Measurements from ENCODE around the gene CD38. TPM values are rescaled to one million over a fixed set of nuclear protein-coding genes. Genes with fewer than 3 reads are reported as not detected.

CD38 gene
- total and polyA plus RNA-seq, 2 of the 13 experiments (the other 11 are each of a cell fraction or from before 2014, with no cell fraction given) = not detected

DNA sequence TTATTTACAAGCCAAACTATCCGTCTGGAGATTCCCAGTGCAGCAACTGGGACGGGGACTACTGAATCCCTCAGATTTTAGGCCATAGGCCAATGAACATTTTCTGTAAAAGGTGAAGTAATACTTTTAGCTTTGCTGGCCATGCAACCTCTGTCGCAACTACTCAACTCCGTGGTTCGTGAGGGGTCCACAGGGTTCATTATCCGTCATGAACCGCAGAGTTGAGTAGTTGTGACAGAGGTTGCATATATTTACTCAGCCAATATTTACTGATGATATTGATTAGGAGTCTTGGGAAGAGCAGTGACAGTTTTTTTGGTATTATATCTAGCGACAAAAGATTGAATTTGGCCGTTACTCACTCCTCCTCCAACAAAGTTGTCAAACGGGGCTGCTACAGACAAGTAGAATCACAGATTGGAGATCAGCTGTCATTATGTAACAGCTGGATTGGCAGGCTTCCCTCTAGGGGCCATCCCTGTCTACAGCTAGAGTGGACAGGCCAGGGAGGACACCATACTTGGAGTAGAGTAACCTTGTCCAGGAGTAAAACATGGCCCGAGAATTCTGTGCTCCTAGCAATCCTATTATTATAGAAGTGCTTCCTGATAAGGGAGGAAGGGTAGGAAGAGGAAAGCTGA is 37.2 kb upstream of the CD38 start (continued):
- no peak for TF ChIP-seq NFIB (CRISPR knock-in tag; IDR thresholded peaks at IDR 0.05; ENCODE audit: borderline replicate concordance)
- no peak for TF ChIP-seq PCBP1 (IDR thresholded peaks at IDR 0.05; ENCODE audit: borderline replicate concordance, low read depth, low read length)
- TF ChIP-seq RFXANK (CRISPR knock-in tag; IDR thresholded peaks at IDR 0.05) = no peak
- TF ChIP-seq, protein P1, sequence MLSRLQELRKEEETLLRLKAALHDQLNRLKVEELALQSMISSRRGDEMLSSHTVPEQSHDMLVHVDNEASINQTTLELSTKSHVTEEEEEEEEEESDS (CRISPR knock-in tag; IDR thresholded peaks at IDR 0.05; ENCODE audit: borderline replicate concordance) = no peak
- no peak for TF ChIP-seq IKZF1 (IDR thresholded peaks at IDR 0.05)
- TF ChIP-seq UBTF (CRISPR knock-in tag; IDR thresholded peaks at IDR 0.05) = no peak
- TF ChIP-seq ZNF180 (CRISPR knock-in tag; IDR thresholded peaks at IDR 0.05; ENCODE audit: borderline replicate concordance, low read depth) = no peak
- TF ChIP-seq, protein P2, sequence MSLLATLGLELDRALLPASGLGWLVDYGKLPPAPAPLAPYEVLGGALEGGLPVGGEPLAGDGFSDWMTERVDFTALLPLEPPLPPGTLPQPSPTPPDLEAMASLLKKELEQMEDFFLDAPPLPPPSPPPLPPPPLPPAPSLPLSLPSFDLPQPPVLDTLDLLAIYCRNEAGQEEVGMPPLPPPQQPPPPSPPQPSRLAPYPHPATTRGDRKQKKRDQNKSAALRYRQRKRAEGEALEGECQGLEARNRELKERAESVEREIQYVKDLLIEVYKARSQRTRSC (CRISPR knock-in tag; IDR thresholded peaks at IDR 0.05; ENCODE audit: low read depth) = no peak
- no peak for TF ChIP-seq SMARCC2 (IDR thresholded peaks at IDR 0.05)
- TF ChIP-seq SALL1 (CRISPR knock-in tag; IDR thresholded peaks at IDR 0.05) = peak; percentile 67
- 0 out of 2 replicates have a peak, but pooled peaks have one; percentile 42 for TF ChIP-seq KDM3A (CRISPR knock-in tag; IDR thresholded peaks at IDR 0.05; ENCODE audit: low read depth)
- TF ChIP-seq NFE2L2 (IDR thresholded peaks at IDR 0.05; ENCODE audit: low read length) = no peak
- TF ChIP-seq CREB1 (IDR thresholded peaks at IDR 0.05) = 0 out of 2 replicates have a peak, but pooled peaks have one; percentile 8
- peak; percentile 39; the same call in 1 of the 2 replicates for TF ChIP-seq CREB1 (CRISPR knock-in tag; IDR thresholded peaks at IDR 0.05)
- 0 out of 2 replicates have a peak, but pooled peaks have one; percentile 53 for TF ChIP-seq RCOR2 (CRISPR knock-in tag; IDR thresholded peaks at IDR 0.05)
- no peak for TF ChIP-seq STAG1 (CRISPR knock-in tag; IDR thresholded peaks at IDR 0.05)
- TF ChIP-seq TERF1 (CRISPR knock-in tag; IDR thresholded peaks at IDR 0.05) = no peak
- TF ChIP-seq CCAR2 (optimal IDR thresholded peaks at IDR 0.05; ENCODE audit: low read depth, low read length) = no peak
- TF ChIP-seq RARG (CRISPR knock-in tag; IDR thresholded peaks at IDR 0.05; ENCODE audit: low read depth) = no peak
- TF ChIP-seq AHR (CRISPR knock-in tag; IDR thresholded peaks at IDR 0.05) = no peak
- no peak for TF ChIP-seq RFX1 (IDR thresholded peaks at IDR 0.05)
- TF ChIP-seq ZBTB20 (CRISPR knock-in tag; IDR thresholded peaks at IDR 0.05; ENCODE audit: borderline replicate concordance, low read depth) = no peak
- no peak for TF ChIP-seq TARDBP (CRISPR knock-in tag; IDR thresholded peaks at IDR 0.05)
- peak; percentile 49 for TF ChIP-seq PHF21A (CRISPR knock-in tag; IDR thresholded peaks at IDR 0.05)
- TF ChIP-seq U2AF1 (optimal IDR thresholded peaks at IDR 0.05; ENCODE audit: low read depth, low read length) = no peak
- TF ChIP-seq, protein P3, sequence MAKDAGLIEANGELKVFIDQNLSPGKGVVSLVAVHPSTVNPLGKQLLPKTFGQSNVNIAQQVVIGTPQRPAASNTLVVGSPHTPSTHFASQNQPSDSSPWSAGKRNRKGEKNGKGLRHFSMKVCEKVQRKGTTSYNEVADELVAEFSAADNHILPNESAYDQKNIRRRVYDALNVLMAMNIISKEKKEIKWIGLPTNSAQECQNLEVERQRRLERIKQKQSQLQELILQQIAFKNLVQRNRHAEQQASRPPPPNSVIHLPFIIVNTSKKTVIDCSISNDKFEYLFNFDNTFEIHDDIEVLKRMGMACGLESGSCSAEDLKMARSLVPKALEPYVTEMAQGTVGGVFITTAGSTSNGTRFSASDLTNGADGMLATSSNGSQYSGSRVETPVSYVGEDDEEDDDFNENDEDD (CRISPR knock-in tag; IDR thresholded peaks at IDR 0.05; ENCODE audit: borderline replicate concordance) = no peak
